NT2/D1 (cell line): ENCODE results near the gene PRRT1.

Experiments used
- SUZ12 ChIP-seq: IDR thresholded peaks from 2 replicates; pipeline ENCODE4 v1.6.1; 2011; ENCODE audit not compliant: insufficient read length, insufficient read depth; ENCODE audit errors: extremely low read depth
- YY1 ChIP-seq: IDR thresholded peaks from 2 replicates; pipeline ENCODE4 v1.6.1; 2011; ENCODE audit not compliant: insufficient read length, insufficient read depth
- ZNF274 ChIP-seq: IDR thresholded peaks from 2 replicates; pipeline ENCODE4 v1.6.1; 2011; ENCODE audit warnings: mild to moderate bottlenecking, low read depth, low read length

- no peak for TF ChIP-seq YY1
- no peak for TF ChIP-seq ZNF274
- no peak for TF ChIP-seq SUZ12
These were observed 39.2 kb downstream of the PRRT1 start for GRCh38 chr6:32112431-32112980.
